HG03095 (cell line): Measurements from ENCODE around the gene CLEC2L.

Source experiments
- ATAC-seq: cut with Tn5 transposase; IDR thresholded peaks from one replicate; pipeline ENCODE4 v1.9.1; 2021; ENCODE audit warnings: moderate library complexity; ENCODE audit not compliant: unreplicated experiment

CLEC2L gene

DNA sequence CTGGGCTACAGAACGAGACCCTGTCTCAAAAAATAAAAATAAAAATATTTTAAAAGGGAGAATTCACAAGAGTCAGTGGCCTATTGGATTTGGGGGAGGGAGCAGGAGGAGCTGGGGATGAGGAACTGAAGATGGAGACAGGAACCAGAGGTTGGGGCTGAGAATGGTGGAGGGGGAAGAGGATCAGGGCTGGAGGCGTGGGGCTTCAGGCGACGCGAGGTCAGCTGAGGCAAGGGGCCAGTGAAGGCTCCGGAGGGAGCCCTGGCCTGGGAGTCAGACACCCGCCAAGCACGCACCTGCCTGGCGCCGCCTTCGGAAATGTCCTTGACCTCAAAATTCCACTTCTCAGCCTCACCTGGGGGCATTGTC lies 671 bp upstream of the CLEC2L start:
- no peak for ATAC-seq

DNA sequence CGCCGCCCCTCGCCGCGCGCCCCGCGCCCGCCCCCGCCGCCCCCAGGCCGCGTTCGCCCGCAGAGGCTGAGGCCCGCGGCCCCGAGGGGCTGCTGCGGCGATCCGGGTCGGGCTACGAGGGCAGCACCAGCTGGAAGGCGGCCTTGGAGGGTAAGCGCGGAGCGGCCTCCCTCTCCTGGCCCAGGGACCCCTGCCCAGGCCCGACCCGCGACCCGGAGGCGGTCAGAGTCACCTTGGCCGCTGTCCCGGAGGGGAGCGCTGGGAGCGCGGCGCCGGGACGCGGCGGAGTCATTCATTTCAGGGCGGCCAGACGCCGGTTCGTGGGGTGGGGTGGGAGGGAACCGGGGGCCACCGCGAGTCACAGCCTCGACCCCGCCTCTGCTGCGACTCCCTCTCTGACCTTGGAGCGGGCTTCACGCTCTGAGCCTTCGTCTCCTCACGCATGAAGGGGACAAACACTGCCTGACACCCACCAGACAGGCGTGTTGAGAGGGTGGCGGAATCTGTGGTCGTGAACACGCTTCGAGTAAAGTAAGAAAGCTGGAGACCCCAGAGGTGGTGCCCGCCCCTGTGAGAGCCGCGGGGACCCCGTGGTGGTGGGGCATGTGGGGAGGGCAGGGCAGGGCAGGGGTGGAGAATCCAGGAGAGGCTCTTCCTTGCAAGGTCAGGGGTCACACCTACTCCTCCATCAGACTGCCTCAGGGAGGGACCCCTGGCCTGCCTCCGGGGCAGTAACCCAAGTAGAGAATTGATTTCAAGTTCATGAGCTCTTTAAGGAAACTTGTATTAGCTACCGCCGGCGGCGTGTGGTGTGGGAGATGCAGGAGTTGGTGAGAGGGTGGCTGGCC lies 707 bp downstream of the CLEC2L start:
- ATAC-seq, result no peak

DNA sequence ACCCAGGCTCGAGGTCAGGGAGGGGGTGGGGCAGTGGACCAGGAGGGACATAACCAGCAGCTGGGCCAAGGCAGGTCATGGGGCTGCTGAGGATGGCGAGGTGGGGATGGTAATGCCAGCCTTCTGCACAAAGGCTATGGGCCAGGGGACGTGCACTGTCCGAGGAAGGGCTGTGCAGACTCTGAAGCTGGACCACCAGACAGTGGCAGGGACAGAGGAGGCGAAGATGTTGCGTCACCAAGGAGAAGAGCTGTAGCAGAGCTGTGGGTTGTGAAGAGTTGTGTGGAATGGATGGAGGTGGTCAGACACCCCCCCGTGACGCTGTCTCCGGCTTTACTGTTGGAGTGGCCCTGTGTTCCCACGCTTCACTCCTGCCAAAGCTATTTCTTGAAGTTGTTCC lies 1.8 kb downstream of the CLEC2L start:
- no peak for ATAC-seq

DNA sequence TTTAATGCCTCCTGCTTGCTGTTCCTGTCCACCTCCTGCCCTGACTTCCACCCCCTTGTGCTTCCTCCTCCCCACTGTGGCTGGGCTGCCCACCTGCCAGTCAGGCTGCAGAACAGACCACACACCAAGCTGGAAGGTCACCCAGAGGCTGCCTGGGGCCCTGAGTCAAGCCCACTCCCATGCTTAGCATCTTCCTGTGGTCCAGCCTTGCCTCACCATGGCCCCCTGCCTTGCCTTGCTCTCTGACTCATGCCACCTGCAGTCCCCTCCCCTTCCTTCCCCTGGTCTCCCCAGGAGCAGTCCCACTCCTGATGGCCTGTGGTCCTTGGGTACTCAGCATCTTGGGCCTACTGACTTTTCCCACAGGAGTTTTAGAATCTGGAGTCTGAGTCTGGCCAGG lies 2.3 kb downstream of the CLEC2L start:
- no peak for ATAC-seq

DNA sequence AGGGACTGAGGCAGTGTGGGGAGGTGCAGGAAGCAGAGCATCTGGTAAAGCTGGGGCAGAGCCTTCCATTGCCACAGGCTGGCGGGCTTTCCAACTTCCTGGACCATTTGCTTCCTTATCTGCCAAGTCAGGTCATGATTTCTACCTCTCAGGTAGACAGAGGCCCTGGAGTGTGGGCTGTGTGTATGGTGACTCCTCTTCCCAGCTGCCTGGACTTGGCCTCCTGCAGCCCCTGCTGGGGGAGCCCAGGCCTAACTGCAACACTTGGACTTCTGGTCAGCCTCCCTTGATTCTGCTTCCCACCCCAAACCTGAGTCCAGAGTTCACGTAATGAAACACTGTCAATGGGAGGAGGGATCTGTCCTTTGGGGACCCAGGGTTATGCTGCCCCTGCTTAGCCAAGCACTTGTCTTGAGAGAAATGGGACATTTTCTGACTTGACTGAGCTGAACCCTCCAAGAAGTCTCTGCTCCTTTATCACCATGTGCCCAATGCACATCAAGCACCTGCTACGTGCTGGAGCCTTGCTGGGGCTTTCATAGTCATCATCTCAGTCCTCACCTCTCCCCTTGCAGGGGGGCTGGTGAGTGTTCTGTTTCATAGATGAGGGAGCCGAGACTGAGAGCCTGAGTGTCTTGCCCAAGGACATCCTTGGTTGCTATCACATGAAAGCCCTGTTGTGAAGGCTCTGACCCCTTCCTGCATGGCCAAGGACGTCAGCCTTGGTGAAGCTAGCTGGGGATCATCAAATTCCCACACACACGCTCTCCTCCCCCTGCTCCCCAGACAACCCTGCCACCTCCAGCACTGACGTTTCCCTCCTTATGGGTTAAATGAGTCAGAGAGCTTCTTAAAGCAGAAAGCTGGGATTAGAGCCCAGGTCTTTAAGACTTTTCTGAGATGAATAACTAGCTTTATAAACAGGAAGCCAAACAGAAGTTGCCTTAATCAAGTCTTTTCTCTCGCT lies 3.4 kb downstream of the CLEC2L start:
- ATAC-seq, result no peak

DNA sequence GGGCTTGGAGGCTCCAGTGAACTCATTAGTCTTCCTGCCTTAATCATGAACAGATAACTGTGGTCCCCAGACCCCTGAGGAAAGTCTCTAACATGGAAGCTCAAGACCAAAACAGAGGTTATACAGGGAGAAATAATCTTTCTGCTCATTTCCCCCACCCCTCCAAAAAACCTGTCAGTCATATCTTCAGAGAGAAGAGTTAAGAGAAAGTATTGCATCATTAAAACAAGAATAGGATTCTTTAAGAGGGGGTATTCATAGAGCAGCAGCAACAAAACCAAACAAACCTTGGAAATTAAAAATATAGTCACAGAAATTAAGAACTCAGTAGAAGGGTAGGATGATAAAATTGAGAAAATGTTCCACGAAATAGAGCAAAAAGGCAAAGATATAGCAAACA lies 7.6 kb downstream of the CLEC2L start:
- no peak for ATAC-seq

DNA sequence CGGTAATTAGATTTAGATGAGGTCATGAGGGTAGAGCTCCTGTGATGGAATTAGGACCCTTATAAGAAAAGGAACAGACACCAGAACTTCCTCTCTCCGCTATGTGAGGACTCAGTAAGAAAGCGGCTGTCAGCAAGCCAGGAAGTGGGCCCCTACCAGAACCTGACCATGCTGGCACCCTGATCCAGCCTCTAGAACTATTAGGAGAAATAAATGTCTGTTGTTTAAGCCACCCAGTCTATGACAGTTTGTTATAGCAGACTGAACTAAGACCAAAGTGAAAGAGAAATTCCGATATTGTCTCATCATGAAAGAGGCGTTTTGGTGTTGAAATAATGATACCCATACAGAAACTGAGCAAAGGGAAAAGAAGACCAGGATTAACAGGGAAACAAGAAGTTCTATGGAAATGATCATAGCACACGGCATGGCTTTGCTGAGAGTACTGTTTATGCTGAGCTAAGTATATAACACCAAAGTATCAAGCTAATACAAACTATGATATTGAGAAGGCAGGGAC lies 9.2 kb downstream of the CLEC2L start:
- ATAC-seq, result no peak

DNA sequence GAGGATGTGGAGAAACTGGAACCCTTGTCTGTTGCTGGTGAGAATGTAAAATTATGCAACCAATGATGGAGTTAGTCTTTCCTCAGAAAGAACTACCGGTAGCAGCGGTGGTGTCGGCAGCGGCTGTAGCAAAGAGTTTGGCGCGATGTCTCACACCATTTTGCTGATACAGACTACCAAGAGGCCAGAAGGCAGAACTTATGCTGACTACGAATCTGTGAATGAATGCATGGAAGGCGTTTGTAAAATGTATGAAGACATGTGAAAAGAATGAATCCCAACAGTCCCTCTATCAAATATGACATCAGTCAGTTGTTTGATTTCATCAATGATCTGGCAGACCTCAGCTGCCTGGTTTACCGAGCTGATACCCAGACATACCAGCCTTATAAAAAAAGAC lies 10.6 kb downstream of the CLEC2L start:
- ATAC-seq, result no peak

DNA sequence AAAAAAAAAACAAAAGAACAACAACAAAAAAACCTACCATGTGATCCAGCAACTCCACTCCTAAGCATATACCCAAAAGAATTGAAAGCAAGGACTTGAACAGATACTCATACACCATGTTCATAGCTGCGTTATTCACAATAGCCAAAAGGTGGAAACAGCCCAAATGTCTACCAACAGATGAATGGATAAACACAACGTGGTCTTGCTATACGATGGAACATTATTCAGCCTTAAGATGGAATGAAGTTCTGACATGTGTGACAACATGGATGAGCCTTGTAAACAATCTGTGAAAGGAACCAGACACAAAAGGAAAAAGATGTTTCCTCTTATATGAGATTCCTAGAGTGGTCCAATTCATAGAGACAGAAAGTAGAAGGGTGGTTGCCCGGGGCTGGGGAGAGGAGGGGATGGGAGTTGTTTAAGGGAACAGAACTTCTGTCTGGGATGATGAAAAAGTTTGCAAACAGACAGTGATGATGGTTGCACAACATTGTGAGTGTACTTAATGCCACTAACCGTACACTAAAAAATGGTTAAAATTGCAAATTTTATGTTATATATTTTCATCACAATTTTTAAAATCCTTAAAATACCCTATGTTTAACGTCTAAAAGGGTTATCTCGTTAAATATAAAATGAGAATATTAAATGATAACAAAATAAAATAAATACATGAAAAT lies 11.6 kb downstream of the CLEC2L start:
- no peak for ATAC-seq

DNA sequence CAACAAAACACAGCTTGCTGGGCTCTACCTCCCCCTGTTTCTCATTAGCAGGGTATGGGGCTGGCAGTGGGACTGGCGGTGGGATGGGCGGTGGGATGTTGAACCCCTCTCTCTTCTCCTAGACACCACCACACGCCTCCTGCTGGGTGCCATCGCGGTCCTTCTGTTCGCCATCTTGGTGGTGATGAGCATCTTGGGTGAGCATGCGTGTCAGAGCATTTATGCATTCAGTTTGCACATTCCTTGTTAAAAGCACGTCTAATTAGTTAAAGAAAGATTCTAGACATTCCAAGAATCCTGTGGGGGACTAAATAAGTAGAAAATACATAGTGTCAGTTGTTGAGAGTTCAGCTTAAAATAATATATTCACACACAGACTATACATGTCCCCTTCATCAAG lies 12.7 kb downstream of the CLEC2L start:
- no peak for ATAC-seq

DNA sequence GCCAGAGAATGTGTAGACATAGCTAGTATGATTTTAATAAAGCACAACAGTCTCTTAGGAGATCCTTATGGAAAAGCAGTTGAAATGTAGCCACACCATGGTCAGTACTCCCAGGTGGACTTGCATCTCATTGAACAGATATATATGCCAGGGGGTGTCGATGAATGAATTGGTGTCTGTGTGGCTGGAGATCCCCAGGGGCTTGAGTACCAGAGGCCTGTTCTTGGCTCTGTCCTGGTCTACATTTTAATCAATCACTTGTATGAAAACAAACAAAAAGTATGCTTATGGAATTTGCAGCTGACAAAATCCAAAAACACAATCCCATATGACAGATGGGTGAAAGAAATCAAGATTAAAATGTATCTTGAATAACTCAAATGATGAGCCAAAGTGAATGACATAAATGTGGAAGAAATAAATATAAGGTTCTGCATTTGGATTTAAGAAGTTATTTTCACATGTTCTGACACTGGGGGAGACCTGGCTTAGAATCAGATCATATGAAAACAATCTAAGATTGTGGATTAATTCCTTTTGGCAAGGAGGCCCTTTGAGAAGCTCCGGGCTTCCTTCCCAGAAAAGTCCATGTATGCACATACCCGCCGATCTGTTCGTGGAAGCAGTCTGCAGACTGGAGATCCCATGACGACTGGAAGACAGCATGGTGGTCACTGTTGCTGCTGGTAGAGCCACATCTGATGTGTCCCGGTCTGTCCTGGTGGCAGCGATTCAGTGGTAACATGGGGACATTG lies 15.6 kb downstream of the CLEC2L start:
- ATAC-seq, result no peak

DNA sequence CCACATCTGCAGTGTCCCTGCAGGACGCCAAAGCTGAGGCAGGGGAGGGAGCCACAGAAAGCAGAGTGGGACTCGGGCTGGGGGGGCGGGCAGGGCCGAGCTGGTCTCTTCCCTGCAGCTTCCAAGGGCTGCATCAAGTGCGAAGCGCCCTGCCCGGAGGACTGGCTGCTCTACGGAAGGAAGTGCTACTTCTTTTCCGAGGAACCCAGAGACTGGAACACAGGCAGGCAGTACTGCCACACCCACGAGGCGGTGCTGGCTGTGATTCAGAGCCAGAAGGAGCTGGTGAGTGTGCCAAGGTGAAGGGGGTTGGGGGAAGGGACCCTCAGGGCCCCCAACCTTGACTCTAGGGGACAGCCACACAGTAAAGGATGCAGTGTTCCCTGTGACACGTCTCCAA lies 16.7 kb downstream of the CLEC2L start:
- no peak for ATAC-seq

DNA sequence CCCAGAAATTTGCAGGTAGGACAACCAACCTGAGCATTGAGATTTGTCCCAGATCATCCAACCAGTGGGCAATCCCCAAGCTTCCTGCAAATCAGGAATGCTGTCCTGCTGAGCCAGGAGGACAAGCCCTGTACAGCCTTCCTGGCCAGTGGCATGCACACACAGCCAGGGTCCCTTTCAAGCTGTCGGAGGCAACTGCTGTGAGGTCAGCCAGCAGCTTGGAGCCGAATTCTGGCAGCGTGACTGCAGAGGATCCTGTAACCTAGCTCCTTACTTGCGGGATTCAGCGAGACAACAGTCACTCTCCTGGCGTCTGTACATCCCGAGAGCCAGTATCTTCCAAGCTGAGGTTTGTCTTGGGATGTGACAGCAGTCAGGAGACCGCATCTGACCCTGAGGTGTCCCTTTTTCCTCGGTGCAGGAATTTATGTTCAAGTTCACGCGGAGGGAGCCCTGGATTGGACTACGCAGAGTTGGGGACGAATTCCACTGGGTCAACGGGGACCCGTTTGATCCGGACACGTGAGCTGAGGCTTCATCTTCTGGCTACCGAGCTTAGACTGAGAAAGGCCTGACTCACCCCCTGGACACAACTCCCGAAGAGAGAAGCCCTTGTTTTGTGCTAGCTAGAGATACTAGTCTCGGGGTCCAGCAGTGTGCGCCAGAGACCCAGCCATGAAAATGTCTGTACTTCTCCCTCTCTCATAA lies 18.3 kb downstream of the CLEC2L start:
- ATAC-seq, result no peak

DNA sequence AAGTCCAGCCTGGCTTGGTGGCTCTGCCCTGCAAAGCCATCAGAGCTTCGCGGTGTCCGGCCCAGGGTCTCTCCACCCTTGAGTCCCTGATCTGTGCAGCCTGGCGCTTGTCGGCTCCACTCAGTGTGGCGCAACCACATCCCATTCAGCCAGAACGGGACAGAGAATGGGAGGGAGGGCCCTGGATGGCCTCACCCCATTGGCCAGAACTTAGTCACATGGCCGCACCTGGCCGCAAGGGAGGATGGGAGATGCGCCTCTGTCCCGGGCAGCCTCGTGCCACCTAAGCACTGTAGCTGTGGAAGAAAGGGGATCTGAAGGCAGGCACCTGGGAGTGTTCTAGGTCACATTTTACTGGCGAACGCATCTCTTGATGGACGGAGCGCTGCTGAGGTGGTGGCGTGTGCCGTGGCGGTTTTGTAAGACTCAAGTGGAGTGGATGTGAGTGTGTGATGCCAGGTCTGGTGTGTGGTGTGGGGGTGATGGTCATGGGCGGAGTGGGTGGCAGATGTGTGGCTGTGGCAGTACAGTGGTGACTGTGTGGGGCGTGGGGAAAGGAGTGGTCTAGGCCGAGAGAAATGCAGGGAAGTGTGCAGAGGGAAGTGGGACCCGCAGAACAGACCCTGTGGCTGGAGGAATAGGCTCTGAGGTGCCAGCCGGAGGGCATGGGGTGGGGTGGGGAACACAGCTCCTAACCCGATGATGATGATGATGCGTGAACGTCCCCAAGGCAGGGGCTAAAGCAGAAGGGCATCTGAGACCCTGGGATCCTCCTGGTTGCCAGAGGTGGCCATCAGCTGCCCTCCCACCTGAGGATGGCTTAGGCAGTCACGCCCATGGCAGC lies 19.0 kb downstream of the CLEC2L start:
- ATAC-seq, result no peak

DNA sequence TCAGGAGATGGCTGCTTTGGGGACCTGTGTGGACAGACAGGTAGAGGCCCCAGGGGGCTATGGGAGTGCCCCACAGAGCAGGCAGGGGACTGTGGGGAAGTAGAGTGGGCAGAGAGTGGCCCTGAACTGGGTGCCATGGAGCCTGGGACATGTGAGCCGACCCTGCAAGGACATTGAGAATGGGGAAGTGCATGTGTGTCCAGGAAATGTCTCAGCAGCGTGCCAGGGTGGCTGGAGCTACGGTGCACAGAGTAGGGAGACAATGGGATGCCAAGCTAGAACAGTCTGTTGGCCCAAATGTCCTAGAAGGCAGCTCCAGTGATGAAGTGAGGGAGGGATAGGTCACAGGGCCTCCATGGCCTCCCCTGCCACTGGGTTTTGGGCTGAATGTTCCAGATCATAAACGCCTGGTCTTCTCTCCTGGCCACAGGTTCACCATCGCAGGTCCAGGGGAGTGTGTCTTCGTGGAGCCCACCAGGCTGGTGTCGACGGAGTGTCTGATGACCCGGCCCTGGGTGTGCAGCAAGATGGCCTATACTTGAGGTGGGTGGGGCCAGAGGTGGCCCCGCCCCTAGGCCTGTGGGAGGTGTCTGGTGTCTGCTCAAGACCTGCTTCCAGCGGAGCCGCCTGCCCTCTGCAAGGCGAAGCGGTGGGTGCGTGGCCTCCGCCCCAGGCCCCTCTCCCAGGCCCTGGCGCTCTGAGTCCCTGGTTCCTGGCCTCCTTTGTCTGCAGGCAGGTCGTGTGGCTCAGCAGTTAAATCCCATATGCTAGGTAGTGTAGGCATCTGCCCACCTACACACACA lies 20.5 kb downstream of the CLEC2L start:
- ATAC-seq, result no peak

DNA sequence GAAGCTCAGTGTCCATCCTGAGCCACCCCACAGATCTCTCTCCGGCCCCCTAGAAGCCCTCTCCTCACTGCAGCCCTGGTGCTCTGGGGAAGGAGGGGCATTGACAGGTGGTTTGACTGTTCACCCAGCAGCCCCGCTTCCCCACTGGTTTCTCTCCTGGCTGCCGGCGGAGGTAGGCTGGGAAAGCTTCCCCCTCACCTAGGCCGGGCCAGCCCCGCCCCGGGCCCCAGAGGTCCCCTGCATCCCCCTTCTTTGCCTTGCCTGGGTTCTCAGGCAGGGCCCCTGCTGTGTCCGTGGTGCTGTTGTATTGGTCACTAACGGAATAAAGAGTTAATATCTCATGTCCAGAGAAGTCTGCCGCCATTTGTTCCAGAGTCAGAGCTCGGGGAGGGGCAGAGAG lies 21.2 kb downstream of the CLEC2L start:
- no peak for ATAC-seq

DNA sequence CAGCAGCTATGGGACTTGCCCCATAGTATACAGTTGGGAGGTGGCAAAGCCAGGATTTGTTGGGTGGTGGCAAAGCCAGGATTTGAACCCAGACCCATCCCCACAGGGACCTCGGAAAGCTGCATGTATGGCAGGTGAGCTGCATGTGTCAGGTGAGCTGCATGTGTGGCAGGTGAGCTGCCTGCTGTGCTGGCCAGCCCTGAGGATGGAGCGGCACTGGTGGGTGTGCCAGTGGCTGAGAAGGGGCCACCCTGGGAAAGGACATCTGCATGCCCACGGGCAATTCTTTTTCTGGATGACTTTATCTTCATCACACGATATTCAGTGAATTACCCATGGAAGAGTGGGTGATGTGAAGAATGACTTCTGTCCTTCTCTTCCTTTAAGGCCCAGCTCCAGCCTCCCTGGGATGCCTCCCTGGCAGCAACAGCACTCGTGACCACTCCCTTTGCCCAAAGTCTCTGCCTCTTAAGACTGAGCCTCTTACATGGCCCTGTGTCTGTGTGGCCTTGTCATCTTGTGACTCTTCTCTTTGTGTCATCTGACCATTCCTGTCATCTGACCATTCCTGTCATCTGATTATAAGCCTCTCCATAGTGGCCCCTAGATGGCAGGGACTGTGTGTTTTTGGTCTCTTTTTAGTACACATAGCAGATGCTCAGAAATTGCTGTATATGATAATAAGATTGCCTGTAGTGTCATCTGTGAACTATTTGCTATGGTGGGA lies 25.0 kb downstream of the CLEC2L start:
- no peak for ATAC-seq
